Activated B cell treated with CpG ODN at 0.5 μM for 24 hours (primary cell): ENCODE data around the gene UBA7. TPM values are rescaled to one million over a fixed set of nuclear protein-coding genes. Genes with fewer than 3 reads are reported as not detected.

Experiments
- ATAC-seq: fragments of 200-7000 bp; cut with Tn5 transposase; one replicate; pipeline ENCODE4 v1.10.0; 2021; ENCODE audit warnings: low read depth, mild to moderate bottlenecking, moderate library complexity
- CTCF ChIA-PET: fragments of 350-600 bp; sonication (Branson Sonifier 250); formaldehyde crosslinking; loops from one replicate; lab custom pipeline; 2021; ENCODE audit warnings: antibody characterized with exemption; lab: Charles Lee
- POLR2A ChIA-PET: fragments of 350-600 bp; sonication (Branson Sonifier 250); formaldehyde crosslinking; loops from one replicate; lab custom pipeline; 2021; ENCODE audit warnings: antibody characterized with exemption; lab: Charles Lee
- DNase-seq: peaks from one replicate; pipeline ENCODE4 v3.0.0; 2022
- H3K27ac Mint-ChIP-seq: one replicate; pipeline ENCODE4 v1.8.0; 2020; ENCODE audit warnings: mixed read lengths
- H3K27me3 Mint-ChIP-seq: one replicate; pipeline ENCODE4 v1.8.0; 2021; ENCODE audit warnings: mixed read lengths
- H3K36me3 Mint-ChIP-seq: one replicate; pipeline ENCODE4 v1.8.0; 2021; ENCODE audit warnings: low read depth, mixed read lengths
- H3K4me1 Mint-ChIP-seq: one replicate; pipeline ENCODE4 v1.8.0; 2021; ENCODE audit warnings: mixed read lengths
- H3K4me3 Mint-ChIP-seq: one replicate; pipeline ENCODE4 v1.8.0; 2020; ENCODE audit warnings: mild to moderate bottlenecking, mixed read lengths
- H3K9me3 Mint-ChIP-seq: one replicate; pipeline ENCODE4 v1.8.0; 2020; ENCODE audit warnings: mixed read lengths
- CTCF ChIP-seq: fragments of 200-600 bp; IDR thresholded peaks from one replicate; pipeline ENCODE4 v1.8.0; 2022; ENCODE audit warnings: antibody characterized with exemption, mild to moderate bottlenecking
- intact Hi-C: fragments of 100-400 bp; cut with micrococcal nuclease; formaldehyde crosslinking; loops from one replicate; pipeline ENCODE4 v1.15.1; 2024
- total RNA-seq: library from RNA; stranded (reverse); gene quantifications from 2 replicates; pipeline ENCODE4 v1.2.3, GENCODE V29; 2022

The UBA7 gene
- total RNA-seq, 1 donor from 2014 or later: 237 TPM

GRCh38 chr3:49805367-49805782, 8.4 kb downstream of the UBA7 start:
- H3K4me3 Mint-ChIP-seq: peak overlapping the region; percentile 92
- ATAC-seq (peak; percentile 26), DNase-seq (peak; percentile 50)
- POLR2A ChIA-PET: interaction anchor here (0.5 to 7.3 kb wide), 11 partner anchors 11 to 1695 kb away, joined by 3 to 138 read pairs (median 3); partner anchors contain the start of genes IP6K1 and UBA7
- H3K4me1 Mint-ChIP-seq: peaks cover 67% of the 10 kb centered on the region
- peak overlapping the region; percentile 92 for H3K27ac Mint-ChIP-seq
- CTCF ChIA-PET: interaction anchor here (0.5 to 10.9 kb wide), 6 partner anchors 8 to 266 kb away, joined by 3 to 238 read pairs (median 6); partner anchors contain the start of genes AMIGO3 and UBA7
- H3K9me3 Mint-ChIP-seq: no peaks in the 10 kb centered on the region
- TF ChIP-seq CTCF: no peak
- intact Hi-C loops: loop anchor here (1.0 to 10.0 kb wide), 4 partner anchors 8 to 489 kb away; partner anchors contain the start of genes GNAI2, HYAL3, IFRD2 and IP6K1
- H3K27me3 Mint-ChIP-seq: no peaks in the 10 kb centered on the region
- peaks cover 21% of the 10 kb centered on the region for H3K36me3 Mint-ChIP-seq

GRCh38 chr3:49804141-49805041, 9.4 kb downstream of the UBA7 start:
- Mint-ChIP-seq H3K9me3 (no peaks in the 10 kb centered on the region), H3K36me3 (peaks cover 11% of the 10 kb centered on the region), H3K4me3 (peak overlapping the region; percentile 92), H3K27ac (peak overlapping the region; percentile 92), H3K27me3 (no peaks in the 10 kb centered on the region), H3K4me1 (peaks cover 62% of the 10 kb centered on the region)
- intact Hi-C loops: loop anchor here (1.0 to 10.0 kb wide), 4 partner anchors 9 to 490 kb away; partner anchors contain the start of genes GNAI2, HYAL3, IFRD2 and IP6K1
- TF ChIP-seq CTCF: no peak
- peak; percentile 3 for ATAC-seq
- CTCF ChIA-PET: interaction anchor here (0.9 to 10.9 kb wide), 7 partner anchors 9 to 265 kb away, joined by 3 to 238 read pairs (median 8); partner anchors contain the start of genes AMIGO3 and UBA7
- DNase-seq: peak; percentile 29
- POLR2A ChIA-PET: interaction anchor here (0.9 to 7.3 kb wide), 10 partner anchors 12 to 545 kb away, joined by 3 to 138 read pairs (median 9); partner anchors contain the start of genes GMPPB, IP6K1, MON1A and RBM6

- ChIA-PET CTCF (interaction anchor here (0.9 to 10.9 kb wide), 8 partner anchors 8 to 264 kb away, joined by 3 to 238 read pairs (median 7); partner anchors contain the start of gene UBA7), POLR2A (interaction anchor here (0.6 to 7.3 kb wide), 16 partner anchors 13 to 464 kb away, joined by 3 to 138 read pairs (median 6); partner anchors contain the start of genes IP6K1, MON1A, RBM5 and RBM6)
- peak overlapping the region; percentile 92 for H3K4me3 Mint-ChIP-seq
- ATAC-seq (peak; percentile 15), DNase-seq (peak; percentile 62)
- intact Hi-C loops: loop anchor here (1.0 to 10.0 kb wide), 5 partner anchors 13 to 491 kb away; partner anchors contain the start of genes GNAI2, HYAL3, IFRD2 and NAA80
- H3K36me3 Mint-ChIP-seq: peaks cover 6% of the 10 kb centered on the region
- no peaks in the 10 kb centered on the region for H3K9me3 Mint-ChIP-seq
- no peak for TF ChIP-seq CTCF
- H3K27me3 Mint-ChIP-seq: no peaks in the 10 kb centered on the region
- peak overlapping the region; percentile 92 for H3K27ac Mint-ChIP-seq
- peaks cover 55% of the 10 kb centered on the region for H3K4me1 Mint-ChIP-seq
These were observed 10.2 kb downstream of the UBA7 start for GRCh38 chr3:49803465-49804140.

- H3K4me1 Mint-ChIP-seq: peaks cover 48% of the 10 kb centered on the region
- ATAC-seq (peak; percentile 68), DNase-seq (peak; percentile 82)
- peak within 1 kb of the TSS; percentile 92 for H3K4me3 Mint-ChIP-seq
- POLR2A ChIA-PET: interaction anchor here (0.6 to 7.3 kb wide), 19 partner anchors 14 to 463 kb away, joined by 3 to 138 read pairs (median 5); partner anchors contain the start of genes IP6K1, MON1A, RBM5 and RBM6
- H3K9me3 Mint-ChIP-seq: no peaks in the 10 kb centered on the region
- H3K27me3 Mint-ChIP-seq: no peaks in the 10 kb centered on the region
- H3K27ac Mint-ChIP-seq: peak within 1 kb of the TSS; percentile 92
- TF ChIP-seq CTCF: peak; percentile 45
- CTCF ChIA-PET: interaction anchor here (0.9 to 10.9 kb wide), 9 partner anchors 8 to 263 kb away, joined by 3 to 238 read pairs (median 5); partner anchors contain the start of gene UBA7
- peaks cover 4% of the 10 kb centered on the region for H3K36me3 Mint-ChIP-seq
- intact Hi-C loops: loop anchor here (1.0 to 10.0 kb wide), 11 partner anchors 14 to 492 kb away; partner anchors contain the start of genes AMIGO3, GNAI2, HYAL3 and IFRD2
These were observed 10.9 kb downstream of the UBA7 start, which contains the start of gene INKA1 for GRCh38 chr3:49802719-49803464. INKA1 (plus strand) TSS chr3:49803261; CDS start chr3:49803393, 132 bp downstream.
